Pancreas (tissue), 10 donors: ENCODE data around the gene RFPL2. TPM values are rescaled to one million over a fixed set of nuclear protein-coding genes. Genes with fewer than 3 reads are reported as not detected.
A peak's percentile ranks its signal among the peaks of the same experiment; 100 is the strongest.
"Not testable (repeated sequence)": the region's sequence is repeated elsewhere in the genome, so short reads cannot be mapped to it uniquely, and the experiment has no call there.

Source experiments
- ATAC-seq, 4 donors: fragments of 200-7000 bp; cut with Tn5 transposase; one replicate each; pipeline versions ENCODE4 v1.8.0 to v1.9.1; 2020; ENCODE audit warnings: mild to moderate bottlenecking in 4 of 4, moderate library complexity in 4 of 4
- DNase-seq, 6 donors: peaks; one replicate each; pipeline ENCODE4 v3.0.0-alpha.2; 2020
- FAIRE-seq: peaks from 2 replicates; lab custom pipeline; 2012; peaks lifted over from hg19 to GRCh38; lab: Jason Lieb, UNC
- H3K27ac ChIP-seq, 4 donors: fragments of 200-600 bp; sonication (generic); 1 replicate in 3 of 4; 2 replicates in 1 of 4; pipeline versions ENCODE4 v1.5.0 to v1.8.0; 2020
- H3K27me3 ChIP-seq, 4 donors: fragments of 200-600 bp; one replicate each; pipeline ENCODE4 v1.8.0; 2021
- H3K36me3 ChIP-seq, 3 donors: fragments of 200-600 bp; sonication (generic) in 1 of 3; one replicate each; pipeline versions ENCODE4 v1.5.0 to v1.8.0; 2020 to 2021
- H3K4me1 ChIP-seq, 3 donors: fragments of 200-600 bp; one replicate each; pipeline ENCODE4 v1.8.0; 2021
- H3K4me3 ChIP-seq, 4 donors: fragments of 200-600 bp; sonication (generic) in 2 of 4; one replicate each; pipeline versions ENCODE4 v1.5.0 to v1.8.0; 2020 to 2021
- H3K9me3 ChIP-seq, 4 donors: fragments of 200-600 bp; one replicate each; pipeline ENCODE4 v1.8.0; 2021
- WGBS, 2 donors: extraction: QIAGEN DNeasy Blood & Tissue Kit; methylation state at CpG; one replicate each; pipeline ENCODE4 v1.1.7; 2013; 5-methylcytosine and 5-hydroxymethylcytosine counted together
- intact Hi-C, 3 donors: fragments of 100-400 bp; cut with DNase I; formaldehyde crosslinking; loops; one replicate each; pipeline versions ENCODE4 v1.11.1 to v1.14.2; 2022
- polyA plus RNA-seq, 2 donors: library from polyadenylated mRNA; stranded (reverse); fragments of 200-250 nt; gene quantifications; one replicate each; pipeline ENCODE4 v1.2.3, GENCODE V29; 2013
- total RNA-seq, 6 donors: library from RNA; stranded (reverse); fragmentation: NEBNext Ultra II Directional in 4 of 6; extraction: Animal tissue kit (Norgen Biotek cat#: 25700) in 4 of 6; gene quantifications; one replicate each; pipeline versions ENCODE4 v1.2.1 to v1.2.4, GENCODE V29; 2021 to 2023
- TF ChIP-seq, protein P1 (sequence below), 4 donors: fragments of 200-600 bp; sonication (generic) in 3 of 4; IDR thresholded peaks; one replicate each; pipeline versions ENCODE4 v1.5.0 to v1.8.0; 2021; ENCODE audit warnings: antibody characterized with exemption in 4 of 4
- donor health status: healthy with polysubstance abuse.
- donor health status: DM: no; HTN: no; CAD: no; lungs with moderate emphysema.
- donor health status: DM: no; HTN: no; CAD: no.
- donor health status: control.
- donor health status: control.
- donor health status: Bipolar disorder and iron deficiency.
- donor health status: DM: yes; HTN: yes; CAD: no.
- donor health status: DM: no; HTN: no; CAD: no.
- donor health status: DM: no; HTN: no; CAD: no.
- donor health status: DM: yes; HTN: yes; CAD: no.

RFPL2 gene
- total and polyA plus RNA-seq, 8 donors: 0.08 to 1.5 (median 0.19) TPM; not detected in 5

DNA sequence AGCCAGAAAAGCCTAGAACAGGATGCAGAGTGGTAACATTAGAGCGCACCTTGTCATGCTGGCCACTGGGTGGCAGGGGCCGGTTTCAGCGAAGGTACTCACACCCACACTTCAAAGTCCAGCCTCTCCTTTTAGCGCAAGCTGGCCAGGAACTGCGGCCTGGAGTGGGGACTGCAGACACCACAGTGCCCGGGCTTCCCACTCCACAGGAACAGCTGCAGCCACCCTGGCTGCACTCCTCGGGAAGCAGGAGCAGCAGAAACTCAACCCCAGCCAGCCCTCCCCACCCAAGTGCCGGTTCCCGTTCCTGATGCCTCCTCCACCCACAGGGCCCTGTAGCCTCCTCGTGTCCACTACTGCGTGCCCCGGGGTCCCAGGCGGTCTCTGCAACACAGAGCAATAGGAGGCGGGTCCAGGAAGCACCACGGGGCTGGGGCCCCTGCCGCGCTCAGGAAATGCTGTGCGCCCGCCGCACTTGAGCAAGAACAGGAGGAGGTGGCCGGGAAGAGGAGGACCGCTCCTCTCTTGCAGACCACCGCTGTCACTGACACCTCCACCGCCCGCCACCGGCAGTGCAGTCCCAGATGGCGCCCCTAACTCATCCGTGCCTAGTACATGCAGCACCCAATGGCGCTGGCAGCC, 2.2 kb downstream of the RFPL2 start:
- DNase-seq (peak in 5 of 6 donors; percentile 48 to 81 (median 59)), ATAC-seq (peak; percentile 60 to 84 (median 82)), FAIRE-seq (no peak)
- intact Hi-C loops: no loop called here
- TF ChIP-seq, protein P1, sequence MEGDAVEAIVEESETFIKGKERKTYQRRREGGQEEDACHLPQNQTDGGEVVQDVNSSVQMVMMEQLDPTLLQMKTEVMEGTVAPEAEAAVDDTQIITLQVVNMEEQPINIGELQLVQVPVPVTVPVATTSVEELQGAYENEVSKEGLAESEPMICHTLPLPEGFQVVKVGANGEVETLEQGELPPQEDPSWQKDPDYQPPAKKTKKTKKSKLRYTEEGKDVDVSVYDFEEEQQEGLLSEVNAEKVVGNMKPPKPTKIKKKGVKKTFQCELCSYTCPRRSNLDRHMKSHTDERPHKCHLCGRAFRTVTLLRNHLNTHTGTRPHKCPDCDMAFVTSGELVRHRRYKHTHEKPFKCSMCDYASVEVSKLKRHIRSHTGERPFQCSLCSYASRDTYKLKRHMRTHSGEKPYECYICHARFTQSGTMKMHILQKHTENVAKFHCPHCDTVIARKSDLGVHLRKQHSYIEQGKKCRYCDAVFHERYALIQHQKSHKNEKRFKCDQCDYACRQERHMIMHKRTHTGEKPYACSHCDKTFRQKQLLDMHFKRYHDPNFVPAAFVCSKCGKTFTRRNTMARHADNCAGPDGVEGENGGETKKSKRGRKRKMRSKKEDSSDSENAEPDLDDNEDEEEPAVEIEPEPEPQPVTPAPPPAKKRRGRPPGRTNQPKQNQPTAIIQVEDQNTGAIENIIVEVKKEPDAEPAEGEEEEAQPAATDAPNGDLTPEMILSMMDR (IDR thresholded peaks at IDR 0.05): peak; percentile 18 to 49 (median 36)
- Histone ChIP-seq H3K36me3 (no peaks in the 10 kb centered on the region), H3K9me3 (no peaks in the 10 kb centered on the region), H3K27ac (no peak overlapping the region), H3K4me3 (peak overlapping the region in 2 of 4 donors; percentile 11 to 30), H3K4me1 (no peaks in the 10 kb centered on the region), H3K27me3 (peaks cover 0 to 6% (median 0%) of the 10 kb centered on the region in 4 donors)
- 9 to 23% methylated on average over 26 to 29 of the region's 29 CpGs for WGBS, 2 donors

DNA sequence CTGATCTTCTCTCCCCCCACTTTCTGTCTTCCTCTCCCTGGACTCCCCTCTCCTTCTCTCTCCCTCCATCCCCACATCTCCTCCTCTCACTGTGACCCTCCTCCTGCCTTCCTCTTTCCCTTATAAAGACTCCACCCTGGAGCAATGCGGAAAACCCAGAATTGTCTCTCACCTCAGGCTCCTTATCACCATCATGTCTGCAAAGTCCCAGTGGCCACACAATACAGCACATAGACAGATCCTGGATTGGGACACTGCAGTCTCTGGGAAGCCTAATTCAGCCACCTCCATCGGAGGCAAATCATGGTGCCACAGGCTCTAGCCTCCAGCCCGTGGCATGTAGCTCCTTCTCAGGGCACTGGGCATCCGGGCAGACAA, 2.7 kb downstream of the RFPL2 start:
- intact Hi-C loops: no loop called here
- FAIRE-seq (no peak), DNase-seq (no peak), ATAC-seq (no peak)
- Histone ChIP-seq H3K36me3 (no peaks in the 10 kb centered on the region), H3K4me3 (no peak overlapping the region), H3K4me1 (no peaks in the 10 kb centered on the region), H3K9me3 (no peaks in the 10 kb centered on the region), H3K27ac (no peak overlapping the region), H3K27me3 (peaks cover 0 to 6% (median 0%) of the 10 kb centered on the region in 4 donors)
- 14 to 15% methylated on average over 4 of the region's 4 CpGs for WGBS, 2 donors
- TF ChIP-seq, protein P1 (IDR thresholded peaks at IDR 0.05): no peak

DNA sequence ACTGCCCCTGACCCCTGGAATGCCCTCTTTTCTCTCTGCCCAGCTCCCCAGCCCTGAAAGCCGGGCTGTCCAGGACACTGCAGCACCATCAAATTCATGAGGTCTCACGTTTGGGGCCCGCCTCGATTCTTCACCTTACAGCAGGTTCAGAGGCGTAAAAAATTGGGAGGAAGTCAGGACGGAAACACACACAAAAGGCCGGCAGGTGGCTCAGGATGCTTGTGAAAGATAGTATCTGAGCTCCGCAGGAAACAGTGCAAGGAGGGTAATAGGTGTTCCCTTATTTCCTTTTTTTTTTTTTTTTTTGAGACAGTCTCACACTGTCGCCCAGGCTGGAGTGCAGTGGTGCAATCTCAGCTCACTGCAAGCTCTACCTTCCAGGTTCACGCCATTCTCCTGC, 4.1 kb downstream of the RFPL2 start:
- no peak for ATAC-seq
- Histone ChIP-seq H3K36me3 (no peaks in the 10 kb centered on the region), H3K27me3 (peaks cover 0 to 6% (median 0%) of the 10 kb centered on the region in 4 donors), H3K9me3 (no peaks in the 10 kb centered on the region), H3K4me3 (no peak overlapping the region), H3K4me1 (no peaks in the 10 kb centered on the region), H3K27ac (no peak overlapping the region)
- TF ChIP-seq, protein P1 (IDR thresholded peaks at IDR 0.05): no peak
- 81 to 94% methylated on average over 10 of the region's 10 CpGs for WGBS, 2 donors
- DNase-seq: no peak
- intact Hi-C loops: no loop called here
- no peak for FAIRE-seq

DNA sequence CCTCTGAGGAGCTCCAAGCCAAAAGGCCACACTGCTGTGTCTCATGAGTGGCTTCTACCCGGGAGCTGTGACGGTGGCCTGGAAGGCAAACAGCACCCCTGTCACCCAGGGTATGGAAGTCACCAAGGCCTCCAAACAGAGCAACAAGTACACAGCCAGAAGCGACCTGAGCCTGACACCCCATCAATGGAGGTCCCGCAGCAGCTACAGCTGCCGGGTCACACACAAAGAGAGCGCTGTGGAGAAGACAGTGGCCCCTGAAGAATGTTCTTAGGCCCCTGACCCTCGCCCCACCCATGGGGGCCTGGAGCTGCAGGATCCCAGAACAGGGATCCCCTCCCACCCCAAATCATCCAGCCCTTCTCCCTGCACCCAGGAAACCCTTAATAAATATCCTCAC, 4.9 kb downstream of the RFPL2 start:
- Histone ChIP-seq H3K27ac (no peak overlapping the region), H3K36me3 (no peaks in the 10 kb centered on the region), H3K4me3 (no peak overlapping the region), H3K27me3 (peaks cover 0 to 6% (median 0%) of the 10 kb centered on the region in 4 donors), H3K9me3 (no peaks in the 10 kb centered on the region), H3K4me1 (no peaks in the 10 kb centered on the region)
- DNase-seq (no peak), ATAC-seq (no peak), FAIRE-seq (no peak)
- intact Hi-C loops: no loop called here
- 71 to 82% methylated on average over 6 to 7 of the region's 7 CpGs for WGBS, 2 donors
- TF ChIP-seq, protein P1 (IDR thresholded peaks at IDR 0.05): no peak

DNA sequence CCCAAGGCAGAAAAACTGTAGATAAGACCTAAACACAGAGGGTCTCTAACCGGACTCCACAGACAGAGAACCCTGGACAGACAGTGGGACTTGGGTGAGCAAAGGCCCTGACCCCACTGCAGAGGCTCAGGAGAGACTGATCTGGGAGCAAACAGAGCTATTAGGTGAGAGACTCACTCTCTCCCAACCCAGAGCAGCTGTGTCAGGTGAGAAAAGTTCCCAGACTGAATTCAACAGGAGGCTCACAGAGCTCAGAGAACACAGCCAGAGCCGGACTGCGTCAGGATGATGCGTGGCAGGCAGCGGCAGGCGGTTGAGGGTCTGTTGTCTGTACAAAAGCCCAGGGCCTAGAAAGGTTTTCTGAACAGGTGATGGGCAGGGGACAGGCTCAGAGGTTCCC, 5.5 kb downstream of the RFPL2 start:
- TF ChIP-seq, protein P1 (IDR thresholded peaks at IDR 0.05): no peak
- 52 to 55% methylated on average over 6 of the region's 6 CpGs for WGBS, 2 donors
- ATAC-seq (peak in 2 of 4 donors; percentile 48 to 56), DNase-seq (peak in 1 of 6 donors; percentile 50), FAIRE-seq (no peak)
- Histone ChIP-seq H3K27me3 (peaks cover 0 to 6% (median 0%) of the 10 kb centered on the region in 4 donors), H3K4me1 (no peaks in the 10 kb centered on the region), H3K36me3 (no peaks in the 10 kb centered on the region), H3K4me3 (no peak overlapping the region), H3K27ac (no peak overlapping the region), H3K9me3 (no peaks in the 10 kb centered on the region)
- intact Hi-C loops: no loop called here

DNA sequence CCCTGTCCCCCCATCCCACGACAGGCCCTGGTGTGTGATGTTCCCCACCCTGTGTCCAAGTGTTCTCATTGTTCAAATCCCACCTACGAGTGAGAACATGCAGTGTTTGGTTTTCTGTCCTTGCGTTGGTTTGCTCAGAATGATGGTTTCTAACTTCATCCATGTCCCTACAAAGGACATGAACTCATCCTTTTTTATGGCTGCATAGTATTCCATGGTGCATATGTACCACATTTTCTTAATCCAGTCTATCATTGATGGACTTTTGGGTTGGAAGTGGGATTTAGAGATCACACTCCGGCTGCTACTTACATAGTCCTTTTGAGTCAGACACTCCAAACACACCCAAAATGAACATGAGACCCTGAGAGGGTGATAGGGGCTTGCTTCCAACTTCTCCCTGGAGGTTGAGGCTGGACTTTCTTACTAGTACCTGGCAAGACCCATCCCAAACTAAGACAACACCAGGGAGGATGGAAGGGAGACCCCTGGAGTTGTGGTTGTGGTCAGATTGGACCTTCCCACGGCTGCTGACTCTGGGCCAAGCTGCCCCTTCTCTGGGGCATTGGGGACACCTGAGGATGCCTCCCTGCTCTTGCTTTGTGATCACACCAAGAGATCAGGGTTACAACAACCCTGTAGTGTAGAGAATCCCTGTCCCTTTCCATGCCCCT, 7.2 kb downstream of the RFPL2 start:
- H3K4me3 ChIP-seq, ATAC-seq, H3K36me3 ChIP-seq, DNase-seq, H3K27ac ChIP-seq, H3K27me3 ChIP-seq, H3K4me1 ChIP-seq, H3K9me3 ChIP-seq, FAIRE-seq, intact Hi-C loops: not testable (repeated sequence)
- 78 to 90% methylated on average over 5 of the region's 5 CpGs for WGBS, 2 donors

DNA sequence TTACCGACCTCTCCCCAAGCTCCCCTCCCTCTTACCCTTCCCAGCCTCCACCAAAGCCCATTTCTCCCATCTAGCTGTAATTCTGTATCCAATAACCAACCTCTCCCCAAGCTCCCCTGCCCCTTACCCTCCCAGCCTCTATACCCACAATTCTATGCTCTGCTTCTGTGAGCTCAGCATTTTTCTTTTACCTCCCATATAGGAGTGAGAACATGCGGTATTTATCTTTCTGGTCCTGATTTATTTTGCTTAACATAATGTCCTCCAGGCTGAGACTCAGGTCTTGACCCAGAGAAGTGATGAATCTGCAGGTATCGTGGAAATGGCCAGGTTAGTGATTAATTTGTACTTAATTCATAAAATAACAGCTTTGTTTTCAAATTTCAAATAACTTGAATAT, 9.0 kb downstream of the RFPL2 start:
- H3K27me3 ChIP-seq, H3K4me3 ChIP-seq, H3K9me3 ChIP-seq, FAIRE-seq, H3K4me1 ChIP-seq, H3K27ac ChIP-seq, intact Hi-C loops, ATAC-seq, H3K36me3 ChIP-seq, DNase-seq: not testable (repeated sequence)
- WGBS, 2 donors: 54 to 62% methylated on average over 3 of the region's 3 CpGs
